Stimulated activated CD4-positive, alpha-beta T cell treated with anti-CD3 and anti-CD28 coated beads, Interleukin-1b, Interleukin-23, amount 100 ng/mL, for 48 hours (primary cell): ENCODE results near the gene UBR4.

Experiments
- DNase-seq: peaks from one replicate; pipeline ENCODE4 v3.0.0-alpha.2; 2020

Gene UBR4

DNA sequence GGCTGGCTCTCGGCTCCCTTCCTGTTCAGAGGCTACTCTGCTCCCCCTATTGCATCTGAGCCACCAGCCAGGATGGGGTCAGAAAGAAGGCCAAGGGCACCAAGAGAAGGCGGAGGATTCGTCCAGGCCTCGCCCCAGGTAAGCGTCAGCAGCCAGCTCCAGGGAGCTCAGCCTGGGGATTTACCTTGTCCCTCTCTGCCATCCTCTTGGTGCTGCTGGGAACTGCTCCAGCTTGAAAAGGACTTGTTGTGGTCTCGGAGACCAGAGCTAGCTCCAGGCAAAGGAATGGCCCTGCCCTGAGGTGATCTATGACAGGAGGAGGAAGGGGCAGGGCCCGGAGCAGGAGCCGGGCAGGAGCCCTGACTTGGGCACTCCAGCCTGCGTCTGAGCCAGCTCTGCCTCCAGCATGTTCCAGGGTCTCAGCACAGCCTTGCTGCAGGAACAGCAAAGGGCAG, 139.8 kb downstream of the UBR4 start:
- DNase-seq, result no peak

DNA sequence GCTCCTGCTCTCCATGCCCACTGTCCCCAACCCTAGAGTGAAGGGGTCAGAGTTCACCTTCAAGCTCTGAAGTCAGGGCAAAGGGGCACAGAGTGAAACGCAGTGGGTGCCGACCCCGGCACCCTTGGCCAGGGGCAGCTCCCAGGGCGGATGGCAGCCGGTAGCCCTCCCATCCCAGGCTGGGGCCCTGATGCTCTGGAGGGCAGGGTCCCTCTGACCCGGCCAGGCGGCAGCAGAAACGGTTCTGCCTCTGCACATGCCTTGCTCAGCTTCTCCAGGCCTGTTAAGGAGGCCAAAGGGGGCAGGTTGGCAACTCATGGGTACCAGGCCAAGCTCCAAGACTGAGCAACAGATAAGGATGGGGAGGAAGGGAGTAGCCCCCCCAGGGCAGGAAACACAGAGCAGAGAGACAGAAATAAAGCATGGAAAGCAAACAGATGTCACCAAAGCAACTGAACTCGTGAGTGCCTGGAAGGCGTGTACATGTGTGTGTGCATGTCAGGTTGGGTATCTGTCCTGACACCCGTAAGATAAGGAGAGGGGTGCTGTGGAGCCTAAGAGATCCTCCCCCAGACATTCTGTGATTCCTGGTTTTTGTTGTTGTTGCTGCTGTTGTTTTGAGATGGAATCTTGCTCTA, 141.3 kb downstream of the UBR4 start:
- DNase-seq, result no peak

DNA sequence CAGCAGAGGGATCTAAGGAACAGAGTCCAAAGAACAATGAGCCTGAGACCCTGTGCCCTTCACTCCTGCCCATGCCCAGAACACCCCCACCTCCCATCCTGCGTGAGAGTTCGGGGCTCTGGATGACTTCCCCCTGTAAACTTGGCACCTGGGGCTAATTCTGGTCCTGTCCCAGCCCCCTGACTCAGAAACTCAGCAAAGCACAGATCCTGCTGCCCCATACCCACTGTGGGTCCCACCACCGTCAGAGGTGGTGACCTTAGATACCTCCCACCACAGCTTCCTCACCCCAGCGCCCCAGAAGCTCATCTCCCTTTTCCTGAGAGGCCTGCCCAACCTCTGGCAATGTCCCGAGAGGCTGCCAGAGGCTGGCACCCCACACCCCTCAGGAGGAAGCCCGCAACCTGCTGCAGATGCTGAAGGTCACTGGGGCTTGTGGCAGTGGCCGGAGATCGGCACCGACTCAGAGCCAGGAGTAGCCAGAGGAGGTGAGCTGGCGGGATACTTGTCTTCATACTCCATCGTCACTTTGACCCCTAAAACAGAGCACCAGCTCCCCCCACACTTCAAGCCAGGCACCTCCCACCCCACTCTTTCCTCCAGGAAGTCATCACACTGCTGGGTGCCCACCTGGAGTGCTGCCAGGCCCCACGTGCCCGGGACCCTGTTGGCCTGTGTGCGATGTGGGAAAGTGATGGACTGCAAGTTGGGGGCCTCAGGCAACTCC, 142.0 kb downstream of the UBR4 start:
- DNase-seq, result no peak

DNA sequence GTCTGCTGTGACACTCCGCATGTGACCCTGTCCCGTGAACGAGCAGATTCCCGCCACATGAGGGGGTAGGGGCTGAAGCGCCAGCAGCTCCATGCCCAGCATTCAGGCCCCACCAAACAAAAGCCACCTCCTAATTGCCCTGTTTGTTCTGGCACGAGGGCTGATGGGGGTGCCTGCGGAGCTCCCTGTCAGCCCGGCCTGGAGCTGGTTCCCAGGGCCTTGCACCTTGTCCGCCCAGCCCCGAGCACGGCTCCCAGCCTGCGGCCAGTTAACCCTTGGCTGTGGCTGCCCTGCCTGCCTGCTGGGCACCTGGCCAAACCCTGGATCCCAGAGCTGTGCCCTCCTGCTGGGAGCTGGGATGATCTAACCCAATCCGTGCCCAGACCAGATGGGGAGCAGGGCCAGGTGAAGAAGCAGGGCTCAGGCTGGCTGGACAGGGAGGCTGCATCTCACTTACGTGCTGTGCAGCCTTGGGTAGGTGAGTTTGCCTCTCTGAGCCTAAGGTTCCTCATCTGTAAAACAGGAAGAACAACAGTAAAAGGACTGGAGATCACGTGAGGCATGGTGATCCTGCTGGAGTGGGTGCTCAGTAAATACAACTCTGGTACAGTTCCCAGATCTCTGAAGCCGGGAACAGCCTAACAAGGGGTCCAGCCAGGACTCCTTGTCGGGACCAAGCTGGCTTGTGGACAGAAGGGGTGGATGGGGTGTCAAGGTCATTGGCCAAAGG, 142.7 kb downstream of the UBR4 start:
- no peak for DNase-seq

DNA sequence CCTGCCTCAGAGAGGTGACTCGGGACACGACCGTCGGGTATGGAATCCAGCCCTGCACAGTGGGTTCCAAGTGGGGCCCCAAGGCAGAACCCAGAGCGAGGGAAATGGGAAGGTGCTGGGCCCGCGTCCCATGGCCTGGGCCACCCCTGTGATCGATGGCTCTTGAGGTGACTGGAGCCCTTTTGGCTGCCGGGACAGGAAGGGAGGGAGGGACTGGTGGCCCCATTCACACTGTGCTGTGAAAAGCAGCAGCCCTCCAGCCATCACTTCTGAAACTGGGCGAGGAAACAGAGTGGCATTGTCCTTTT, 143.2 kb downstream of the UBR4 start:
- DNase-seq, result no peak

DNA sequence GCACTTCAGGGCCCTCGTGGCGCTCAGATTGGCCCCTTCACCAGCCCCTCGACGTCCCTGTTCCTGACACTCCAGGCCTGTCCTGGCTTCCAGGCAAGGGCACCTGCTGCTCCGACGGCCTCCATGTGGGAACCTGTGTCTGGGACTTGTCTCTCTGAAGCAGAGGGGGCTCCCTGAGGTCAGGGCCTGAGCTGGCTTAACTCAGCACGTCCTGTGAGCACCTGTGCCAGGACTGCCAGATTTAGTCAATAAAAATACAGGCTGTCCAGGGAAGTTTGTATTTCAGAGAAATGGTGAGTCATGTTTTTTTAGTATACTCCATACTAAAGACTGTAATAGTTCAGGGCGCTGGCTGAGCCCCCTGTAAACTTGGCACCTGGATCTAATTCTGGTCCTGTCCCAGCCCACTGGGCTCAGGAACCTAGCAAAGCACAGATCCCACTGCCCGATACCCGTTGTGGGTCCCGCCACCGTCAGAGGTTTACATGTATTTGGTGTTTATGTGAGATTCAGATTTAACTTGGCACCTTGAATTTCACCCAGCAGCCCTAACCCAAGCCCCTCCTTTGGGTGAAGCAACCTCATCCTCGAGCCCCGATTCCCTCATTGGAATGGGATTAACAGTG, 143.7 kb downstream of the UBR4 start:
- DNase-seq, result no peak

DNA sequence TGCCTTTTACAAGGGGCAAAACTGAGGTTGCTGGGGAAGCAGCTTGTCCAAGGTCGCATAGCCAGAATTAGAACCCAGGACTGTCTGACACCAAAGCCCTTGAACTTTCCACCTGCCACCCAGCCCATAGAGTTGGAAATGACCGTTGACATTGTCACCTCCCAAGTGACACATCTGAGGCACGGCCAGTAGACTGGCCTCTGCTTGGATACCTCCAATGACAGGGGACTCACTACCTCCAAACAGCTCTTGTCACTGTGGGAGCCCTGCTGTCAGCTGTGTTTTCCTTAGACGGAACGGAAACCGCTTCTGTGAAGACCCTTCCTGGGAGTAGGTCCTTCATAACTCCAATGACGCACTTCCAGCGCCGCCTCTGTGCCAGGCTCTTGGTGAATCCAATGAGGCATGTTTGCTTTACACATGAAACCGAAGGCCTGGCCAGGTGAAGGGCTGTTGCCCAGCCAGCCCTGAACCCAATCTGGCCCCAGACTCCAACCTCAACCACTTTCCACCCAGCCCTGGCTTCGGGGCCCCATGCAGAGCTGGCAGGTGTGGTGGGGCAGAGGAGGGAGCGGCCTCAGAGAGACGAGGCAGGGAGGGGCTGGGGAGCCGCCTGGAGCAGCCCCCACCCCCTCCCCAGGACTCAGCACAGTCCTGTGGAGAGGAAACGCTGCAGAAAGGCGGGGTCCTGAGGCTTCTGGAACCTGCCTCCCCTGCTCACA, 144.4 kb downstream of the UBR4 start:
- no peak for DNase-seq

DNA sequence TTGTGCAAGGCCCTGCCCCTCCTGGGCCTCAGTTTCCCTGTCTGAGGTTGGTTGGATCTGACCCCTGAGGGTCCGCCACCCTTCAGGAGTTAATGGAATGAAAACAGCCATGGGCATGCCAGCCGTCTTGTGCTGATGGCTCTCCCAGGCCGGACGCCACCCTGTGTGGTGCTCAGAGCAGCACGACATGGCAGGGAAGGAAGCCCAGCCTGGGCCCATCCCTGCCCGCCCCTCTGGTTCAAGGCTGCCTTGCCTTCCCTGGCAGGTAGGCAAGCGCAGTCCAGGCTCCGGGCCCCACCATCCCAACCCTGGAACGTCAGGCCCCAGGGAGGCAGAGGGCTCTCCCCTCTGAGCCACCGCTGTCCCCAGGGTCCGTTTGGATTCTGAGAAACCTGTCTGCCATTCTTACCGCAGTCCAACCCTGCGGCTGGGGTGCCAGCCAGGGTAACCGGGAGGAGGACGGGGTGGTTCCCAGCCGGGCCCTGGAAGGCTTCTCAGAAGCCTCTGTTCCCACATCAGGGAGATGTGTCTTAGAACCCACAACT, 145.1 kb downstream of the UBR4 start:
- DNase-seq, result no peak

DNA sequence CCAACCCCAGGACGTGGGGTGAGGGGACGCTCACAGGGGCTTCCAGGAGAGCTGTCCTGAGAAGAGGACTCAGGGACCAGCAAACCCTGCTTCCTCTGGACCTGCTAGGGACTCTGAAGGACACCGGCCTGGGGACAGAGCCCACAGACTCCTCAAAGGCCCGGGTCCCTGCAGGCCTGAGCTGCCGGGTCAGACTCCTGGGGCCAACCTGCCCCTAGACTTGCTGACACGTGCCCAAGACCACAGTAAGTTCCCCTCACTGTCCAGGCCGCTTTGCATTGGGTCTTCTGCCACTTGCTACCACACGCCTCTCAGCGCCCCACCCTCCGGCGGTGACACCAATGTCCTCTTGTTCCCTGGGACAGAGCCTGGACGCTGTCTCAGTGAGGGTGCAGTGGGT, 146.9 kb downstream of the UBR4 start:
- DNase-seq, result no peak

DNA sequence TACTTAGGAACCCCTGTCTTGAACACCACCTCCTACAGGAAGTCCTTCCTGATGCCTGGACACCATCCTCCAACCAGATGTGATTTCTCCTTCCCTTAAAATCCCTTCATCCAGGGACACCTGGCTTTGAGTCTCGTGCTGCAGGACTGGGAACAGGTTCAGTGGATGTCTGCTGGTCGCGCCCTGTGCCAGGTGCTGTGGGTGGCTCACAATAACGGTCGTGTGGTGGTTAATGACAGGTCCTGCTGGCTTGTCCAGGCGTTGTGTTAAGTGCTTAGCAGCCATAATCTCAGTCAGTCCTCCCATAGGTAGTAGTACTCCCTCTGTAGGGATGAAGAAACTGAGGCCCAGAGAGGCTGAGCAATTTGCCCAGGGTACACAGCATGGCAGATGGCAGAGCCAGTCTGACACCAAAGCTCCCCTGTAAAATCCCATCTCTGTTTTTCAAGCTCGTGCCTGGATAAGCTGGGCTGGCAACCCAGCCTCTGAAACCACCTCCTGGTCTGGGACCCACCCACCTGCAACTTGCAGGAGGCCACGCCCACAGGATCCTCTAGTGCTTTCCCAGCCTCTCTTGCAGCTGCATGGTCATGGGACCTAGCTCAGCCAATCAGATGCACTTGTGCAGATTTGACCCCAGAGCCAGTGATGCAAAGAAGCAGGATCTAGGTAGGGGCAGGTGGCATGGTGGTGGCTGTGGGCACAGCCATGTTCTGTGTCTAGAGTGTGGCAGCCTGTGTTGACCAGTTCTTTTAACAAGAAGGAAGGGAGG, 147.6 kb downstream of the UBR4 start:
- DNase-seq, result no peak

DNA sequence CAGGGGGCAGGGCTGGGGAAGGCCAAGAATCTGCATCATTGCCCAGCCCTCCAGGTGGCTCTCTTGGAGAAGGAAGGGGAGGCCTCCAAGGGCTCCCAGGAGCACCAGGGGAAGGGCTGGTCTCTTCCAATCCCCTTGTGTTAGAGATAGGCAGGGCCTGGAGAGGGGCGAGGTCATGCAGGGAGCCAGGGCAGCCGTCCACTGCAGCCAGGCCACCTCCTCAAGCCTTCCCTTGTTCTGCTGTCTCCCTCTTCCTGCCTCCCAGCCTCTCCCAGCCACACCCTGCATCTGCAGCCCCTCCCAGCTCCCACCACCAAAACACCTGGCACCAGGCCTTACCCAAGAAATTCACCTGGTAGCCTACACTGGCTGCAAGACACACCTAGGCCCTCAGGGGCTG, 148.3 kb downstream of the UBR4 start:
- DNase-seq, result no peak

DNA sequence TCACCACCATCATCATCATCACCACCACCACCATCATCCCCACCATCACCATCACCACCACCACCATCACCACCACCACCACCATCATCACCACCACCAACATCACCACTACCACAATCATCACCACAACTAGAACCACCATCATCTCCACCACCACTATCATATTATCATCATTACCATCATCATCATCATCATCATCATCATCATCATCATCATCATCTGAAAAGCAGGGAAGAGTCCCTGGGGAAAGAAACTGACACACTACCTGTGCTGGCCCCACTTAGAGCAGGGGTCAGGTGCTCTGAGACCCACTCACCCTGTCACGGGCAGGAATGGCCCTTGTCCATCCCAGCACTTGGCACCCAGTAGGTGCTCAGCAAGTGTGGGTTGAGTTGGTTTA, 148.7 kb downstream of the UBR4 start:
- DNase-seq, result no peak

DNA sequence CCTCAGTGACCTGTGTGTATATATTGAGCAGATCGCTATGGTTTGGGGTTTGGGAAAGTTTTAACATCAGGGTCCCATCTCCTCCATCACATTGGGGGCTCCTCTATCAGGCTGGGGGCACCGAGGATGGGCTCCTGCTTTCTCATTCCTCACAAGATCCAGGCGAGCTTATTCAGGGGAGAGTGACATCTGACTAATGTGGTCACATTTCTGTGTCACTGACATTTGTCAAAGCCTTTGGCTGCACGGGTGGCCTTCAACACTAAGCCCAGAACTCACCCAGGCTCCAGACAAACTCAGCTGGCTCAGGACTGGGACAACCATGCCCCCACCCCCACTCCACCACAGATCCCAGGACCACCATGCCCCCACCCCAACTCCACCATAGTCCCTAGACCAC, 150.3 kb downstream of the UBR4 start:
- DNase-seq, result no peak

DNA sequence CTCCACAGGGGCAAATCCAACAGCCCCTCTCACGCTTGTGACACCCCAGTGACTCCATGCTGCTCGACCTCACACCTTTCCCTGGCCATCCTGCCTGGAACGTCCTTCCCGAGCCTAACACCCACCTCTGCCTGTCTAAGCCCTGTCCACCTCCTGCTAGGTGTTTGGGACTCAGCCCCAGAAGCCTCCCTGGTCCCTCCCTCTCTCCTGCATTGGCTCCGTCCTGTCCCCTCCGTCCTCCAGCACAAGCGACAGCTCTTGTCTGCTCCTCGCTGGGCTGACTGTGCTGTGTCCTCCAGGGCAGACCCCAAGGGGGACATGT, 151.6 kb downstream of the UBR4 start:
- DNase-seq, result no peak

DNA sequence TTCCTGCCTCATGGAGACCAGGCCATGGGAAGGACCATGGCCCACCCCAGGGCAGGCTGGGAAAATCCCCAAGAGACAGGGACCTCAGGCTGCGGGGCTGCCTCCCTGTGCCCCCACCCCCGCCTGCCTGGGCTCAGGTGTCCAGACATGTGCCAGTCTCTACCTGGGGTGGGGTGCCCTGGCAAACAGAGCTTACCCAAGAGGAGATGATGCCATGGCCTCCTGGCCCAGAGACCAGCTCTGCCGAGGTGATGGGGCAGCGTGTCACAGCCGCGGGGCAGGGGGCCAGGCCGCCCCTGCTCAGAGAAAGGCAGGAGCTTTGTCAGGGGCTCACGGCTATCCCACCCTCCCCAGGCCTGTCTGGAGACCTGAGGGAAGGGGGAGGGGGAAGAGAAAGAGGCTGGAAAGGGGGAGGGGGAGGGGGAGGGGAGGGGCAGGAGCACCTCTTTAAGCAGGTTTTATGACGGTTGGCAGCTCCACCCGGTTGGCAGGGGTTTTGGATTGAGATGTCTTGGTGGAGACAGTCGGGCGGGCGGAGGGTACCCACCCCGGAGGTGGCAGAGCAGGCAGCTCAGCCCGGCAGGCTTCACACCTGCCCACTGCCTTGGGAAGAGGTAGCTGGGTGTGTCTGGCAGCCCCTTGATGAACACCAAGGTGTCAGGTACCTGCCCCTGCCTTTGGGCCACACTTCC, 152.1 kb downstream of the UBR4 start:
- DNase-seq, result no peak

DNA sequence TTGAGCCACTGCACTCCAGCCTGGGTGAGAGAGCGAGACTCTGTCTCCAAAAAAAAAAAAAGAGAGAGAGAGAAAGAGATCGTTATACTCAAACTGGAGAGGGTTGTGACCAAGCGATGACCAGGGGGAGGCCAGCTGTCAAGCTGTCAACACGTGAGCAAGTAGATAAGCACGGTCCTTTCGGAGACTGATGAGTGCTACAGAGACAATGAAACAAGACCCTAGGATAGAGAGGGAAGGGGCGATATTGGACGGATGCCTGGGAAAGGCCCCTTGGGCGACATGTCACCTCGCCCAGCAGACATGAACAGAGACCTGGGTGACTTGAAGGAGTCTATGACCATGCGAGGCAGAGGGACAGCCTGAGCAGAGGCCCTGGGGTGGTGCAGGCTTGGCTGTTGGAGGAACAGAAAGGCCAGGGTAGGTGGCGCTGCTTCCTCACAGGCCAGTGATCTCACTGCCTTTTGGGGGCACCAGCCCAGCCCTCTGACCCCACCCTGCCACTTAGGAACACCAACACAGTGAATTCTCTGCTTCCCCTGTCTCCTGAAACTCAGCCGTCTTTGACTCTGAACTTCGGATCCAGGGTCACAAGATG, 152.8 kb downstream of the UBR4 start:
- DNase-seq, result no peak

DNA sequence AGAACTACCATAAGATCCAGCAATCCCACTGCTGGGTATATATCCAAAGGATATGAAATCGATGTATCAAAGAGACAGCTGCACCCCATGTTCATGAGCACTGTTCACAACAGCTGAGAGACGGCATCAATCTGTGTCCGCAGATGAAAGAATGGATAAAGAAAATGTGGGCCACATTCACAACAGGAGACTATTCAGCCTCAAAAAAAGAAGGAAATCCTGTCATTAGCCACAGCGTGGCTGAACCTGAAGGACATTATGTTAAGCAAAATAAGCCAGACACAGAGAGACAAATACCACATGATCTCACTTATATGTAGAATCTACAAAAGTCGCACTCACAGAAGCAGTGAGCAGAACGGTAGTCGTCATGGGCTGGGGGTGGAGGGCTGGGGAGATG, 154.4 kb downstream of the UBR4 start:
- DNase-seq, result no peak

DNA sequence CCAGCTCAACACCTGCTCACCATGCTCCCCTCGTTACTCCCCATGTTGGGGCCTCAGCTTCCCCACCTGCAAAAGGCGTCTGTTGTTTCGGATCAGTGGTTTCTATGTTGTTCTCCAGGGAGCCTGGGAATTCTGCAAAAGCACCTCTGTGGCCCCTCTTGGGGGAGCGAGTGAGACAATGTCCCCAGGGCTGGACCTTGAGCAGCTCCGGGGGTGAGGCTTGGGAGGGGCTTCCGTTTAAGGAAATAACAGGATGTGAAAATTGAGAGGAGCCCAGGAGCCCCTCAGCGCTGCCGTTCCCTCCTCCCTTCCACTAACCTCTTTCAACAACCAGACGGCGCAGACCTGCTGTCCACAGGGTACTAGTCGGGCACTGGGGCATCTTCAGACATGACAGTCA, 155.1 kb downstream of the UBR4 start:
- DNase-seq, result no peak

DNA sequence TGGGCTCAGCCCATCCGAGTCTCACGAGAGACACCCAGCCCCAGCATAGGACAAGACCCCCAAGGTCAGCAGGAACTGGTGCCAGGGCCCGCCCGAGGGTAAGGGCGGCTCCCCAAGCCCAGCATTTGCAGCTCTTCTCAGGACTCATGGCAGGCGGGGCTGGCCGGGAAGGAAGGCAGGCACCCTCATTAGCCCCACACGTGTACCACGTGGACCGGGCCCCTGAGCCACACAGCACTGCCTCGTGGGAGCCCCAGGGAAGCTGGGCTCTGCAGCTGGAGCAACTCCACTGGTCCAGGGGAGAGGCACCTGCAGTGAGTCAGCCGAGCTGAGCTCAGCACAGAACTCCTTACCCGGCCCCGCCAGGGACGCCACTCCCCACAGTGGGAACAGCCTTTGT, 155.8 kb downstream of the UBR4 start:
- no peak for DNase-seq

DNA sequence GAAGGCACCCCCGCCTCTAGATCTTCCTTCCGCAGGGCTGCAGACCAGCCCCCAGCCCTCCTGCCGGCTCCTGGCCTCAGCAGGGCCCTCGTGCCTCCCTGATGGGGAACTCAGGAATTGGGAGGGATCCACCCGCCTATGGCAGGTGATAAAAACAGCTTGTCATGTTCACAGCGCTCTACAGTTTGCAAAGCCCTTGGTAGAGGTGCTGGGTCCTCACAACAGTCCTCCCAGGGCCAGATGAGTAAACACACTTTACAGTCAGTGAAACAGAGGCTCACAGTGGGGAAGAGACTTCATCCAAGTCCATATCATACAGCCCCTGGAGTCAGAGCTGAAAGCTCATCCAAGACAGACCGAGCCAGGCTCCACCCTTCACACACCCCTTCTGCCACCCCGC, 156.6 kb downstream of the UBR4 start:
- no peak for DNase-seq

DNA sequence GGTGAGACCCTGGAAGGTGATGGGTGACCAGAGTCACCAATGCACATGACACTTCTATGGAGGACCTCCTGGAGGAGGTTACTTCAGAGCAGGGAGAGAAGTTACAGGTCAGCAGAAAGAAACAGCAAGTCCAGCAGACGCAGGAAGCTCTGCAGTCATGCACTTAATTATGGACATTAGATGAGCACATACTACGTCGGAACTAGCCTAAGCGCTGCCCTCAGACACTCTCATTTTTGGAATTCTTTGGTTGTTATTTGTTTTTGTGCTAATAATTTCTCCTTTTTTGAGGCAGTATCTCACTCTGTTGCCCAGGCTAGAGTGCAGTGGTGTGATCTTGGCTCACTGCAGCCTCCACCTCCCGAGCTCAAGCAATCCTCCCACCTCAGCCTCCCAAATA, 160.3 kb downstream of the UBR4 start:
- no peak for DNase-seq
